PC-3 (cell line): ENCODE measurements around the gene PRB3. TPM values are rescaled to one million over a fixed set of nuclear protein-coding genes. Genes with fewer than 3 reads are reported as not detected.

Experiments
- ATAC-seq: fragments of 200-7000 bp; cut with Tn5 transposase; 2 replicates; pipeline ENCODE4 v1.9.1; 2020; ENCODE audit warnings: mild to moderate bottlenecking, moderate library complexity
- BruUV-seq: library from RNA; stranded (reverse); fragments of 400-500 nt; replicated peaks from 2 replicates; lab custom pipeline; 2021; lab: Mats Ljungman, UMichigan
- CTCF ChIA-PET: fragments of 300-600 bp; sonication (Branson Sonifier 250); formaldehyde crosslinking; loops from one replicate; lab custom pipeline; 2022; ENCODE audit warnings: antibody characterized with exemption; lab: Charles Lee
- POLR2A ChIA-PET: fragments of 300-600 bp; sonication (Branson Sonifier 250); formaldehyde crosslinking; loops from one replicate; lab custom pipeline; 2022; ENCODE audit warnings: antibody characterized with exemption; ENCODE audit not compliant: unreplicated experiment; lab: Charles Lee
- DNase-seq: peaks from one replicate; pipeline ENCODE4 v3.0.0-alpha.2; 2015
- H2AFZ ChIP-seq: fragments of 300-600 bp; sonication (generic); 2 replicates; pipeline ENCODE4 v1.6.0; 2016; ENCODE audit warnings: antibody characterized with exemption, low read length
- H3F3A ChIP-seq: fragments of 300-600 bp; sonication (generic); one replicate; pipeline ENCODE4 v1.6.0; 2017; ENCODE audit warnings: antibody characterized with exemption, low read length, control low read depth, mild to moderate bottlenecking; ENCODE audit not compliant: unreplicated experiment
- H3K27ac ChIP-seq: fragments of 300-600 bp; sonication (generic); 2 replicates; pipeline ENCODE4 v1.5.1; 2016; ENCODE audit warnings: mild to moderate bottlenecking, low read length
- H3K27me3 ChIP-seq: fragments of 300-600 bp; sonication (generic); 2 replicates; pipeline ENCODE4 v1.6.1; 2016; ENCODE audit warnings: low read length, mixed read lengths
- H3K36me3 ChIP-seq: fragments of 300-600 bp; sonication (generic); 2 replicates; pipeline ENCODE4 v1.6.1; 2016; ENCODE audit warnings: low read depth, mixed run types, low read length, mixed read lengths
- H3K4me1 ChIP-seq: fragments of 300-600 bp; sonication (generic); 2 replicates; pipeline ENCODE4 v1.5.1; 2016; ENCODE audit warnings: low read length; ENCODE audit not compliant: insufficient read depth
- H3K4me2 ChIP-seq: fragments of 300-600 bp; sonication (generic); 2 replicates; pipeline ENCODE4 v1.6.0; 2016; ENCODE audit warnings: low read length
- H3K4me3 ChIP-seq: fragments of 300-600 bp; sonication (generic); 2 replicates; pipeline ENCODE4 v1.5.1; 2016; ENCODE audit warnings: mild to moderate bottlenecking, low read length, mixed read lengths
- H3K79me2 ChIP-seq: fragments of 300-600 bp; sonication (generic); 2 replicates; pipeline ENCODE4 v1.6.1; 2017; ENCODE audit warnings: low read length, mixed read lengths
- H3K9ac ChIP-seq: fragments of 300-600 bp; sonication (generic); 2 replicates; pipeline ENCODE4 v1.6.0; 2016; ENCODE audit warnings: mild to moderate bottlenecking, low read length
- H3K9me2 ChIP-seq: fragments of 300-600 bp; sonication (generic); replicated peaks from 2 replicates; pipeline ENCODE4 v1.6.1; 2016; ENCODE audit warnings: mixed run types, low read length, mixed read lengths
- H3K9me3 ChIP-seq: fragments of 300-600 bp; sonication (generic); 2 replicates; pipeline ENCODE4 v1.6.1; 2016; ENCODE audit warnings: low read length, mixed read lengths
- H4K20me1 ChIP-seq: fragments of 300-600 bp; sonication (generic); 2 replicates; pipeline ENCODE4 v1.6.1; 2016; ENCODE audit warnings: low read length, mixed read lengths
- CTCF ChIP-seq: fragments of 300-600 bp; sonication (generic); conservative IDR thresholded peaks from 2 replicates; pipeline ENCODE4 v1.5.1; 2017; ENCODE audit warnings: antibody characterized with exemption, low read depth, mild to moderate bottlenecking, low read length
- EZH2 ChIP-seq: fragments of 300-600 bp; sonication (generic); IDR thresholded peaks from one replicate; pipeline ENCODE4 v1.6.1; 2017; ENCODE audit warnings: antibody characterized with exemption, mild to moderate bottlenecking, low read length; ENCODE audit not compliant: unreplicated experiment
- EZH2phosphoT487 ChIP-seq: fragments of 300-600 bp; sonication (generic); IDR thresholded peaks from 2 replicates; pipeline ENCODE4 v1.6.1; 2018; ENCODE audit warnings: mild to moderate bottlenecking, antibody characterized with exemption, low read length, borderline replicate concordance
- intact Hi-C: fragments of 100-400 bp; cut with micrococcal nuclease; formaldehyde crosslinking; loops from 2 replicates; pipeline ENCODE4 v1.9.0; 2023
- total RNA-seq: library from RNA; depleted of rRNA; stranded (reverse); fragments of >200 nt; gene quantifications from 2 replicates; pipeline ENCODE4 v1.2.3, GENCODE V29; 2014; rRNA removed

The PRB3 gene
- total RNA-seq, 1 experiment from 2014 or later: not detected

- no TSS peak for BruUV-seq
- CTCF ChIA-PET: no interaction called here
Measured at GRCh38 chr12:11233532-11233931, 36.0 kb downstream of the PRB3 start.

GRCh38 chr12:11228296-11228879 is 41.1 kb downstream of the PRB3 start:
- Histone ChIP-seq H3K4me1 (no peaks in the 10 kb centered on the region), H3K9me2 (no peaks in the 10 kb centered on the region), H3K27me3 (no peaks in the 10 kb centered on the region), H3K4me3 (no peak overlapping the region), H3F3A (no peaks in the 10 kb centered on the region), H3K9me3 (no peaks in the 10 kb centered on the region), H3K9ac (no peak overlapping the region), H3K4me2 (no peak overlapping the region), H4K20me1 (no peaks in the 10 kb centered on the region), H3K27ac (no peak overlapping the region), H3K79me2 (no peaks in the 10 kb centered on the region), H2AFZ (no peak overlapping the region), H3K36me3 (no peaks in the 10 kb centered on the region)
- ChIA-PET CTCF (interaction anchor here (1.0 kb wide), 1 partner anchor 79 kb away, joined by 3 read pairs; no protein-coding TSS in a partner anchor), POLR2A (interaction anchor here (0.7 kb wide), 1 partner anchor 69 kb away, joined by 5 read pairs; no protein-coding TSS in a partner anchor)
- peak; percentile 87 for ATAC-seq
- intact Hi-C loops: loop anchor here (1.0 to 2.0 kb wide), 2 partner anchors 258 to 458 kb away; no protein-coding TSS in a partner anchor
- DNase-seq: peak; percentile 68
- TF ChIP-seq EZH2phosphoT487 (no peak), EZH2 (no peak), CTCF (peak; percentile 78)
- BruUV-seq: no TSS peak

More at GRCh38 chr12:11233532-11233931, 36.0 kb downstream of the PRB3 start:
- no peaks in the 10 kb centered on the region for H3K9me2 ChIP-seq
- H3K79me2 ChIP-seq: no peaks in the 10 kb centered on the region
- no peak overlapping the region for H3K4me3 ChIP-seq
- no peaks in the 10 kb centered on the region for H3K27me3 ChIP-seq
- no peaks in the 10 kb centered on the region for H3K9me3 ChIP-seq
- no peak for TF ChIP-seq EZH2phosphoT487
- H3F3A ChIP-seq: no peaks in the 10 kb centered on the region
- DNase-seq: no peak
- no peaks in the 10 kb centered on the region for H3K36me3 ChIP-seq
- POLR2A ChIA-PET: no interaction called here
- no peak for ATAC-seq
- no peak overlapping the region for H3K9ac ChIP-seq
- intact Hi-C loops: no loop called here
- H3K4me2 ChIP-seq: no peak overlapping the region
- no peak overlapping the region for H3K27ac ChIP-seq
- no peaks in the 10 kb centered on the region for H3K4me1 ChIP-seq
- H4K20me1 ChIP-seq: no peaks in the 10 kb centered on the region
- no peak overlapping the region for H2AFZ ChIP-seq

GRCh38 chr12:11227373-11227772 is 42.1 kb downstream of the PRB3 start:
- BruUV-seq: no TSS peak
- Histone ChIP-seq H3K4me3 (no peak overlapping the region), H3K9ac (no peak overlapping the region), H3K36me3 (no peaks in the 10 kb centered on the region), H3K79me2 (no peaks in the 10 kb centered on the region), H3K27me3 (no peaks in the 10 kb centered on the region), H4K20me1 (no peaks in the 10 kb centered on the region), H3K9me2 (no peaks in the 10 kb centered on the region), H3F3A (no peaks in the 10 kb centered on the region), H3K4me1 (no peaks in the 10 kb centered on the region), H2AFZ (no peak overlapping the region), H3K27ac (no peak overlapping the region), H3K9me3 (no peaks in the 10 kb centered on the region), H3K4me2 (no peak overlapping the region)
- DNase-seq (no peak), ATAC-seq (no peak)
- ChIA-PET POLR2A (no interaction called here), CTCF (no interaction called here)
- no peak for TF ChIP-seq EZH2phosphoT487
- no peak for TF ChIP-seq EZH2
- intact Hi-C loops: no loop called here

Other genes starting within 250 kb of the PRB3 start
- not detected in 2 replicates for gene TAS2R19, start 247.1 kb downstream of the PRB3 start, total RNA-seq
- 0.55 and 0.75 TPM in 2 replicates for gene TAS2R31, start 238.3 kb downstream of the PRB3 start, total RNA-seq
- 0.36 and 1.5 TPM in 2 replicates for gene TAS2R46, start 207.4 kb downstream of the PRB3 start, total RNA-seq
- gene TAS2R43, start 177.4 kb downstream of the PRB3 start, total RNA-seq: not detected in 2 replicates
- 0.66 and 2.0 TPM in 2 replicates for gene TAS2R30, start 135.1 kb downstream of the PRB3 start, total RNA-seq
- 9.4 and 9.7 TPM in 2 replicates for gene SMIM10L1, start 98.5 kb downstream of the PRB3 start, total RNA-seq
- gene TAS2R42, start 82.8 kb downstream of the PRB3 start, total RNA-seq: not detected in 2 replicates
- not detected in 2 replicates for gene PRB4, start 40.7 kb upstream of the PRB3 start, total RNA-seq
- not detected in 2 replicates for gene PRB2, start 125.9 kb upstream of the PRB3 start, total RNA-seq